GM04504 (cell line): Measurements from ENCODE around the gene THAP9.
A peak's percentile ranks its signal among the peaks of the same experiment; 100 is the strongest.
"Not testable (repeated sequence)": the region's sequence is repeated elsewhere in the genome, so short reads cannot be mapped to it uniquely, and the experiment has no call there.

Source experiments
- DNase-seq: peaks from one replicate; pipeline ENCODE4 v3.0.0-alpha.2; 2012; ENCODE audit warnings: low read depth

THAP9 gene

GRCh38 chr4:82893942-82894341, 6.6 kb upstream of the THAP9 start:
- DNase-seq, result no peak

- no peak for DNase-seq
Measured at GRCh38 chr4:82896755-82897154, 3.8 kb upstream of the THAP9 start.

GRCh38 chr4:82898322-82899243, 2.0 kb upstream of the THAP9 start:
- peak; percentile 84 for DNase-seq

- DNase-seq, result no peak
Measured at GRCh38 chr4:82899374-82900065, 1.0 kb upstream of the THAP9 start.

GRCh38 chr4:82900066-82900410, 497 bp upstream of the THAP9 start:
- DNase-seq, result no peak

GRCh38 chr4:82901183-82901718, 716 bp downstream of the THAP9 start:
- DNase-seq, result no peak

GRCh38 chr4:82903737-82904136, 3.2 kb downstream of the THAP9 start:
- DNase-seq, result no peak

GRCh38 chr4:82905205-82905604, 4.7 kb downstream of the THAP9 start:
- no peak for DNase-seq

- no peak for DNase-seq
Measured at GRCh38 chr4:82906469-82906868, 5.9 kb downstream of the THAP9 start.

- no peak for DNase-seq
Measured at GRCh38 chr4:82909326-82909725, 8.8 kb downstream of the THAP9 start.

GRCh38 chr4:82913305-82913704, 12.8 kb downstream of the THAP9 start:
- DNase-seq, result no peak

- not testable (repeated sequence) for DNase-seq
Measured at GRCh38 chr4:82913968-82914367, 13.4 kb downstream of the THAP9 start.

- no peak for DNase-seq
Measured at GRCh38 chr4:82918091-82918490, 17.6 kb downstream of the THAP9 start.

GRCh38 chr4:82919386-82919785, 18.9 kb downstream of the THAP9 start:
- DNase-seq, result no peak

GRCh38 chr4:82921795-82922194, 21.3 kb downstream of the THAP9 start:
- no peak for DNase-seq

- DNase-seq, result no peak
Measured at GRCh38 chr4:82930848-82931755, 30.6 kb downstream of the THAP9 start.

- no peak for DNase-seq
Measured at GRCh38 chr4:82934441-82934840, 33.9 kb downstream of the THAP9 start.

GRCh38 chr4:82939414-82939813, 38.9 kb downstream of the THAP9 start:
- no peak for DNase-seq

- DNase-seq, result no peak
Measured at GRCh38 chr4:82947498-82947897, 47.0 kb downstream of the THAP9 start.

- DNase-seq, result no peak
Measured at GRCh38 chr4:82948647-82949204, 48.2 kb downstream of the THAP9 start.

GRCh38 chr4:82951196-82951595, 50.7 kb downstream of the THAP9 start:
- no peak for DNase-seq

- DNase-seq, result no peak
Measured at GRCh38 chr4:82954212-82954611, 53.7 kb downstream of the THAP9 start.
